Measurements from ENCODE around the gene AK1. TPM values are rescaled to one million over a fixed set of nuclear protein-coding genes. Genes with fewer than 3 reads are reported as not detected.

Gene AK1
- total and polyA plus RNA-seq, 9 of the 15 experiments (the other 6 are each of a cell fraction or from before 2014, with no cell fraction given) = 10.1 to 71.8 (median 39.0) TPM

- no TSS peak for BruUV-seq (replicated peaks)
- Histone ChIP-seq H4K20me1 (replicated peaks; ENCODE audit: control insufficient read depth, insufficient read depth, low read length) (no peaks in the 10 kb centered on the region), H3K79me2 (ENCODE audit: control insufficient read depth, insufficient read depth, low read length) (no peaks in the 10 kb centered on the region), H3K4me1 (replicated peaks in 1 of 2; ENCODE audit: control insufficient read depth in 2 of 2, insufficient read depth in 2 of 2, low read length in 2 of 2) (peaks cover 22 to 50% of the 10 kb centered on the region in 2 experiments; a peak in 4 of 5 replicates), H3K4me2 (ENCODE audit: insufficient read depth, low read length) (no peak overlapping the region), H3K36me3 (ENCODE audit: control insufficient read depth, insufficient read depth, low read length) (no peaks in the 10 kb centered on the region), H2AFZ (ENCODE audit: low read depth, low read length) (no peak overlapping the region), H3K27me3 (ENCODE audit: control insufficient read depth in 2 of 2, insufficient read depth in 2 of 2, low read length in 2 of 2) (no peaks in the 10 kb centered on the region), H3K27ac (ENCODE audit: extremely low read depth, low read depth, low read length) (no peak overlapping the region), H3K9me3 (replicated peaks; ENCODE audit: control insufficient read depth, insufficient read depth, low read depth, low read length) (no peaks in the 10 kb centered on the region), H3K9me1 (ENCODE audit: control insufficient read depth, insufficient read depth, low read length) (no peaks in the 10 kb centered on the region), H3K4me3 (no peak overlapping the region), H3K9ac (ENCODE audit: insufficient read depth in 1 of 2, low read depth in 2 of 2, low read length in 2 of 2) (peak overlapping the region in 1 of 2 experiments; percentile 65; a peak in 2 of 4 replicates)
- DNase-seq (ENCODE audit: extremely low read depth in 1 of 4, low spot score in 3 of 4) (no peak), FAIRE-seq (no peak), ATAC-seq (no peak)
- POLR2A ChIA-PET = interaction anchor here (0.6 kb wide), 1 partner anchor 190 kb away, joined by 3 read pairs; no protein-coding TSS in a partner anchor
- 59% methylated on average over 21 of the region's 22 CpGs for WGBS (ENCODE audit: insufficient coverage, low coverage, missing lambda C conversion rate)
- intact Hi-C loops (cut with micrococcal nuclease) = loop anchor here (5.0 kb wide), 1 partner anchor 333 kb away; no protein-coding TSS in a partner anchor
- CTCF ChIA-PET (ENCODE audit: low intra/inter-chr PET ratio) = no interaction called here
- in situ Hi-C loops (cut with MboI) = loop anchor here (5.0 to 25.0 kb wide), 3 partner anchors 423 to 988 kb away; no protein-coding TSS in a partner anchor
- TF ChIP-seq E2F5 (CRISPR knock-in tag; IDR thresholded peaks at IDR 0.05) (no peak), THRB (CRISPR knock-in tag; conservative IDR thresholded peaks at IDR 0.05) (0 out of 2 replicates have a peak, but pooled peaks have one; percentile 33), ZNF436 (CRISPR knock-in tag; IDR thresholded peaks at IDR 0.05) (no peak), ID3 (CRISPR knock-in tag; IDR thresholded peaks at IDR 0.05) (no peak), ID3 (tag; IDR thresholded peaks at IDR 0.05) (no peak), ATF4 (CRISPR knock-in tag; IDR thresholded peaks at IDR 0.05) (no peak), KAT2B (IDR thresholded peaks at IDR 0.05; ENCODE audit: low read depth, low read length) (no peak), SP1 (CRISPR knock-in tag; IDR thresholded peaks at IDR 0.05) (no peak), ZBTB26 (CRISPR knock-in tag; IDR thresholded peaks at IDR 0.05) (0 out of 2 replicates have a peak, but pooled peaks have one; percentile 30), ELF4 (CRISPR knock-in tag; IDR thresholded peaks at IDR 0.05) (no peak), ASH1L (IDR thresholded peaks at IDR 0.05; ENCODE audit: borderline replicate concordance, low read depth, partially characterized antibody) (no peak), RNF2 (IDR thresholded peaks at IDR 0.05) (no peak), POLR2G (IDR thresholded peaks at IDR 0.05; ENCODE audit: low read depth, low read length) (0 out of 2 replicates have a peak, but pooled peaks have one; percentile 20), ZNF589 (CRISPR knock-in tag; IDR thresholded peaks at IDR 0.05; ENCODE audit: low read depth) (no peak), DNMT1 (IDR thresholded peaks at IDR 0.05) (no peak)
Measured at GRCh38 chr9:127924736-127925444, 47.4 kb upstream of the AK1 start.
